AG09309 (cell line): ENCODE results near the gene MBP.

Experiments
- DNase-seq: peaks from one replicate; pipeline ENCODE4 v3.0.0-alpha.2; 2010; ENCODE audit warnings: low read depth
- H3K4me3 ChIP-seq: 2 replicates; pipeline ENCODE4 v1.5.1; 2011; ENCODE audit warnings: mild to moderate bottlenecking, low read depth, low read length, moderate library complexity; ENCODE audit not compliant: control insufficient read depth
- TF ChIP-seq, protein P1 (sequence below): IDR thresholded peaks from 2 replicates; pipeline ENCODE4 v1.5.1; 2011; ENCODE audit warnings: mild to moderate bottlenecking, low read depth, low read length, inconsistent platforms; ENCODE audit not compliant: insufficient read depth, control insufficient read depth; ENCODE audit errors: missing control alignments

MBP gene

DNA sequence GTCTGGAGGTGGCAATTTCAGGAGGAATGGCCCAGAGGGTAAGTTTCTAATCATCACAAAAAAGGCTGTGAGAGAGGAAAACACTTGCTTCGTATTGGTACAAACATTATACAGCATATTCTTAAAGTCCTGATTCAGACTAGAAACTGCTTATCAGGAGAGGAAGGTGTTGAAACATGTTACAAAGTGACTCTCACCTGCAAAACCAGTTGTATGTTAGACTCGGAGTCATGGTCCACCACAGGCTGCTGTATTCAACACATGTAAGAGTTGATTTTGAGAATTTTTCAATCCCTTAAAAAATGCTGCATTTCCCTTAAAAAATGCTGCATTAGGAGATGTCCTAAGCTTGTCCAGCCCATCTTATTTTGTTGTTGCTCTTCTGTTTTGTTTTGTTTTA, 61.5 kb downstream of the MBP start:
- no peak overlapping the region for H3K4me3 ChIP-seq
- TF ChIP-seq, protein P1, sequence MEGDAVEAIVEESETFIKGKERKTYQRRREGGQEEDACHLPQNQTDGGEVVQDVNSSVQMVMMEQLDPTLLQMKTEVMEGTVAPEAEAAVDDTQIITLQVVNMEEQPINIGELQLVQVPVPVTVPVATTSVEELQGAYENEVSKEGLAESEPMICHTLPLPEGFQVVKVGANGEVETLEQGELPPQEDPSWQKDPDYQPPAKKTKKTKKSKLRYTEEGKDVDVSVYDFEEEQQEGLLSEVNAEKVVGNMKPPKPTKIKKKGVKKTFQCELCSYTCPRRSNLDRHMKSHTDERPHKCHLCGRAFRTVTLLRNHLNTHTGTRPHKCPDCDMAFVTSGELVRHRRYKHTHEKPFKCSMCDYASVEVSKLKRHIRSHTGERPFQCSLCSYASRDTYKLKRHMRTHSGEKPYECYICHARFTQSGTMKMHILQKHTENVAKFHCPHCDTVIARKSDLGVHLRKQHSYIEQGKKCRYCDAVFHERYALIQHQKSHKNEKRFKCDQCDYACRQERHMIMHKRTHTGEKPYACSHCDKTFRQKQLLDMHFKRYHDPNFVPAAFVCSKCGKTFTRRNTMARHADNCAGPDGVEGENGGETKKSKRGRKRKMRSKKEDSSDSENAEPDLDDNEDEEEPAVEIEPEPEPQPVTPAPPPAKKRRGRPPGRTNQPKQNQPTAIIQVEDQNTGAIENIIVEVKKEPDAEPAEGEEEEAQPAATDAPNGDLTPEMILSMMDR: no peak
- DNase-seq: no peak

DNA sequence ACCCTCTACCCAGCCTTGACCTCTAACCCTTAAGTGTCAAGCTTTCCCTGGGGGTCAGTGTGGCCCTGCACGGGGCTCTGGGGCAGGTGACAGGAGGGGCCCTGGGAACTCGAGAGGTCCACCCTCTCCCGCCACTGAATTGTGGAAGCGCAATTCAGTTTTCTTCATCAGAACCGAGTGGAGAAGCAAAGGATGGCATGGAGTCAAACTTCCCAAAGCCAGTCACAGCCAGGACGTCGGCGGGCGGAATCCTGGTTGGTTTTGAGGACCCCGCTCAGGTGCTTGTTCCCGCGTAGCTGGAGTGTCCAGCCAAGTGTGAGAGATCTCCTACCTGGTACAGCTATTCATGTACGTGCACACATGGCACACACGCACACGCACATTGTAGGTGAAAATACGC, 62.0 kb downstream of the MBP start:
- TF ChIP-seq, protein P1: no peak
- no peak overlapping the region for H3K4me3 ChIP-seq
- no peak for DNase-seq

DNA sequence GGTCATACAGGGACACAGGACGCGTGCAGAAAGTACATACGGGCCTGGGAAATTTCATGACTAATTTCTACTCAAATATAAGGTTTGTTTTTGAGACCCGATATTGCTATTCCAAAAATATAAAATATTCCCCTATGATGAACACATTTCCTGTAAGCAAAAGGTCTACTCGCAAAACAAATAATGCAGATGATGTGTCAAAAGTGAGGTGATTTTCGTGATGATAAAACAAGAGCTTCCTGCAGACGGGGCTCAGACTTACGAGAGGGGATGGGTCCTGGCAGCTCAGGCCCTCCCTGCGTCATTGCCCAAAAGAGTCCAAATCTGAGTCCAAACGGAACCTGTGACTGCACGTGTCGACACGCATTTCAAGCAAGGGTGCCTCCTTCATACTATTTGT, 62.7 kb downstream of the MBP start:
- no peak for DNase-seq
- TF ChIP-seq, protein P1: no peak
- H3K4me3 ChIP-seq: no peak overlapping the region

DNA sequence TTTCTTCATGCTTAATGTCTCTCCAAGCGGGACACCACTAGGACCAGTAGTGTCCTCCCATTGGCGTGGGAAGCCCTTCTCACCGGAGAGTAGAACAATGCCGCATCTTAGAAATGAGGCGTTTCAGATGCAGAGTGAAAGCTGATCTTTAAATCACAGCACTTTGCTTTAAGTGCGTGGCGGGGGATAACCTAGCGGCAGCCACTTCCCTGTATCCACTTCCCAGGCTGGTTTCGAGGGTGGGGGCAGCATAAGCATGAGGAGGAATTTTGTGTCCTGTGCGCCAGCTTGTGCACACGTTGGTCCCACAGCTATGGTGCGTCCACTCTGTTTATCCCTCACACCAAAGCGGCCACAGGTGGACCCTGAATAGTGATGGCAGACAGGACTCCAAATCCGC, 63.1 kb downstream of the MBP start:
- H3K4me3 ChIP-seq: no peak overlapping the region
- TF ChIP-seq, protein P1: no peak
- no peak for DNase-seq

DNA sequence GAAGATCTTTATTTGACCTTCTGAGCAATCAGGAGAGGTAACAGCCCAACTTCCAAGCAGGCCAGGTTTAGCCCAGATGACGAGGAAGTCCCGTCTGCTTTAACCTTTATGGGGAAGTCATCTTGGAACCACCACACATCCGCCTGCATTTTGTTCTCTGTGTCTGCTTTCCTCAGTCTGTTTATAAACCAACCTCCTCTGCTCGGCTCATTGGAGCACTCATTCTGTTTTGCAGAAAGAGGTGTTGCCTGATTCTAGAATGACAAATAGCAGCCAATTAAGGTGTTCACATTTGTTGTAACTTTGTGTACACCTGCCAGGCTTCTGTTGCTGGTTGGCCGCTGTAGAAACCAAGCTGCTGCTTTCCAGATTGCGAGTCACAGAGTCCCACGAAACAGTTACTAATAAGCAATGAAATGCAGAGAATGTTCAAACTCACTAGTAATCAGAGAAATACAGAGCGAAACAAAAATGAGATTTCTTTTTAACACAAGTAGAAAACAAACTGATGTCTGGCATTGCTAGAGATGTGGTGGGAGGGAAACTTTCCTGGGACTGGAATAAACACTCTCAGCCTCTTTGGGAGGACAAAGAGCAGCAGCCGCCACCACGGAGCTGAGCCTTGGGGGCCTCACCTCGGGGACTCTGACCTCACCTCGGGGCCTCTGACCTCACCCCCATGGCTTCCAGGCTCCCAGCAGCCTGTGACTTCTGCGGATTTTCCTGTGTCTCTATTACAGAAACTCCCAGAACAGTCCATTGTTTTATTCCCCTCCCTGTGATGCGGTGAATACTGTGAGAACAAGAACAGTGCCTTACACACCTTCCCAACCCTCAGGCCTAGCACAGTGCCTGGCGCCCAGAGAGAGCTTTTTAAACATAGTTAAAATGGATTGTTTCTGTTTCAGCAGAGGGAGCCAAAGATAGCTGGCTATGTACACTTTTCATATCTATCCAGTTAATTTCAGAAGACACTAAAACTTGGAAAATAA, 64.0 kb downstream of the MBP start:
- H3K4me3 ChIP-seq: no peak overlapping the region
- DNase-seq: no peak
- TF ChIP-seq, protein P1: peak; percentile 13

DNA sequence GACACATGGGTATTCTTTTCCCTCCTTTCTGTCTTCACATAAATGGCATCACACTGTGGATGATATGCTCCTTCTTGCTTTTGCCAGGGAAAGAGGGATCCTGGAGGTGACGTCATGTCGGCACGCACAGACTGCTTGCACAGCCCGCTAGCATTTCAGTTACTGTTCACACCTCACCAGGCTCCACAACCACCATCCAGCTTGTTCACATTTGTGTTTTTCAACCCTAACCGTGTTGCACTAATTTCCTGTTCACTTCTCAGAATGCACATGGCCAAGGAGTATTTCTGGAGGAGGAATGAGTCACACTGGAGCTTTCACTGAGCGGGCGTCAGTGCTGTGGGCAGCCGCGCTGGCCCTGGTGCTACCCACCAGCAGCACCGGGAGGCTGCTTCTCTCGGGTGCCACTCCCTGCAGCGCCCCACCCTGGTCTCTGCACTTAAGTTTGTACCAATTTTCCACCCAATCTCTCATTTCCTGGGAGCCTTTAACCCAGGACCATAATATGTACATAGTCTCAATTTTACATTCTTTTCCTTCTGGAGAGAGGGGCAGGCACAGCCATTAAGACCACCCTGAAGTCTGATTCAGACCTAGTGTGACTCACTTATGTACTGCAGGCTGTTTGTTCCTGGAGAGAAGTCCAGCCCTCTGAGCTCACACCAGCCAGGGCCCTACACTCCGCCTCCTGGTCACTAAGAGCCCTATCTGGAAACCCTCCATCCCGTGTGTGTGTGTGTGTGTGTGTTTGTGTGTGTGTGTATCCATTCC, 65.1 kb downstream of the MBP start:
- TF ChIP-seq, protein P1: no peak
- H3K4me3 ChIP-seq: no peak overlapping the region
- peak; percentile 51 for DNase-seq
